SK-N-MC (cell line): ENCODE data around the gene LRP1B.

Experiments used
- EZH2 ChIP-seq: fragments of 200-600 bp; sonication (generic); IDR thresholded peaks from one replicate; pipeline ENCODE4 v1.6.1; 2017; ENCODE audit warnings: antibody characterized with exemption
- FOXP2 ChIP-seq: optimal IDR thresholded peaks from 2 replicates; pipeline ENCODE3; 2011; ENCODE audit warnings: mild to moderate bottlenecking, moderate library complexity; ENCODE audit not compliant: insufficient read depth; ENCODE audit errors: extremely low read length, control extremely low read depth
- POLR2AphosphoS5 ChIP-seq: IDR thresholded peaks from 2 replicates; pipeline ENCODE4 v1.6.1; 2012; ENCODE audit warnings: mild to moderate bottlenecking, low read depth, low read length, borderline replicate concordance

GRCh38 chr2:141079231-141079630 lies 1051.6 kb downstream of the LRP1B start:
- no peak for TF ChIP-seq POLR2AphosphoS5
- no peak for TF ChIP-seq EZH2
- TF ChIP-seq FOXP2 = no peak
